NB4 (cell line): Measurements from ENCODE around the gene MARS1.

ENCODE experiments used
- MYC ChIP-seq: IDR thresholded peaks from 2 replicates; pipeline ENCODE4 v1.6.1; 2011; ENCODE audit warnings: low read depth, low read length
- POLR2A ChIP-seq: IDR thresholded peaks from 2 replicates; pipeline ENCODE4 v1.6.1; 2011; ENCODE audit warnings: mild to moderate bottlenecking; ENCODE audit not compliant: insufficient read length; ENCODE audit errors: extremely low read depth
- TF ChIP-seq, protein P1 (sequence below): IDR thresholded peaks from one replicate; pipeline ENCODE4 v1.5.1; 2012; ENCODE audit warnings: low read depth, low read length
- TF ChIP-seq, protein P2 (sequence below): IDR thresholded peaks from 2 replicates; pipeline ENCODE4 v1.6.1; 2011; ENCODE audit warnings: low read depth, low read length

DNA sequence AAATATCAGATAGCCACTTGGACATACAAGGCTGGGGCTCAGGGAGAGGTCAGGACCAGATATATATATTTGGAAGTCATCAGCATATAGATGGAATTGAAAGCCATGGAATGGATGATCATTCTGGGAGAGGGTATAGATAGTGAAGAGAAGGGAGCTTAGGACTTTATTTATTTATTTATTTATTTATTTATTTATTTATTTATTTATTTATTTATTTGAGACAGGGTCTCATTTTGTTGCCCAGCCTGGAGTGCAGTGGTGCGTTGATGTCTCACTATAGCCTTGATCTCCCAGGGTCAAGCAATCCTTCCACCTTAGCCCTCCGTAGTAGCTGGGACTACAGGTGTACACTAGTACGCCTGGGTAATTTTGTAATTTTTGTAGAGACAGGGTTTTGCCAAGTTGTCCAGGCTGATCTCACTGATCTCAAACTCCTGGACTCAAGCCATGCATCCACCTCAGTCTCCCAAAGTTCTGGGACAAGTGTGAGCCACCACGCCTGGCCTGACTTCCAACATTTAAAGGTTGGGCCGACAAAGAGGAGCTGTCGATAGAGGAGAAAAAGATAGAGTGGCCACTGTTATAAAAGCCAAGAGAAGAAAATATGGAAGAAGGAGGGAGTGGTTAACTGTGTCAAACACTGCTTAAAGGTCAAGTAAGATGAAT is 41.4 kb upstream of the MARS1 start:
- TF ChIP-seq, protein P1, sequence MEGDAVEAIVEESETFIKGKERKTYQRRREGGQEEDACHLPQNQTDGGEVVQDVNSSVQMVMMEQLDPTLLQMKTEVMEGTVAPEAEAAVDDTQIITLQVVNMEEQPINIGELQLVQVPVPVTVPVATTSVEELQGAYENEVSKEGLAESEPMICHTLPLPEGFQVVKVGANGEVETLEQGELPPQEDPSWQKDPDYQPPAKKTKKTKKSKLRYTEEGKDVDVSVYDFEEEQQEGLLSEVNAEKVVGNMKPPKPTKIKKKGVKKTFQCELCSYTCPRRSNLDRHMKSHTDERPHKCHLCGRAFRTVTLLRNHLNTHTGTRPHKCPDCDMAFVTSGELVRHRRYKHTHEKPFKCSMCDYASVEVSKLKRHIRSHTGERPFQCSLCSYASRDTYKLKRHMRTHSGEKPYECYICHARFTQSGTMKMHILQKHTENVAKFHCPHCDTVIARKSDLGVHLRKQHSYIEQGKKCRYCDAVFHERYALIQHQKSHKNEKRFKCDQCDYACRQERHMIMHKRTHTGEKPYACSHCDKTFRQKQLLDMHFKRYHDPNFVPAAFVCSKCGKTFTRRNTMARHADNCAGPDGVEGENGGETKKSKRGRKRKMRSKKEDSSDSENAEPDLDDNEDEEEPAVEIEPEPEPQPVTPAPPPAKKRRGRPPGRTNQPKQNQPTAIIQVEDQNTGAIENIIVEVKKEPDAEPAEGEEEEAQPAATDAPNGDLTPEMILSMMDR: no peak
- TF ChIP-seq POLR2A (no peak), MYC (no peak)
- TF ChIP-seq, protein P2, sequence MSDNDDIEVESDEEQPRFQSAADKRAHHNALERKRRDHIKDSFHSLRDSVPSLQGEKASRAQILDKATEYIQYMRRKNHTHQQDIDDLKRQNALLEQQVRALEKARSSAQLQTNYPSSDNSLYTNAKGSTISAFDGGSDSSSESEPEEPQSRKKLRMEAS: no peak
